Kidney epithelial cell (primary cell): ENCODE data around the gene TMEM87B. TPM values are rescaled to one million over a fixed set of nuclear protein-coding genes. Genes with fewer than 3 reads are reported as not detected.

ENCODE experiments used
- DNase-seq: peaks from one replicate; pipeline ENCODE4 v3.0.0-alpha.2; 2010; ENCODE audit warnings: low read depth
- H3K27me3 ChIP-seq: 2 replicates; pipeline ENCODE4 v1.6.0; 2011; ENCODE audit warnings: low read length; ENCODE audit not compliant: control insufficient read depth, insufficient read depth
- H3K36me3 ChIP-seq: 2 replicates; pipeline ENCODE4 v1.5.1; 2011; ENCODE audit warnings: low read length; ENCODE audit not compliant: control insufficient read depth, insufficient read depth
- H3K4me3 ChIP-seq: 2 replicates; pipeline ENCODE4 v1.5.1; 2011; ENCODE audit warnings: low read depth, mild to moderate bottlenecking, control low read depth, low read length
- total RNA-seq: library from RNA; depleted of rRNA; stranded (reverse); fragments of >200 nt; gene quantifications from 2 replicates; pipeline ENCODE4 v1.2.3, GENCODE V29; 2015
- TF ChIP-seq, protein P1 (sequence below): IDR thresholded peaks from 2 replicates; pipeline ENCODE4 v1.5.1; 2011; ENCODE audit warnings: mild to moderate bottlenecking, moderate library complexity, low read length, control low read depth, inconsistent platforms; ENCODE audit not compliant: insufficient read depth, poor library complexity, severe bottlenecking

TMEM87B gene
- total RNA-seq, 1 donor from 2014 or later, result 24.5 TPM

DNA sequence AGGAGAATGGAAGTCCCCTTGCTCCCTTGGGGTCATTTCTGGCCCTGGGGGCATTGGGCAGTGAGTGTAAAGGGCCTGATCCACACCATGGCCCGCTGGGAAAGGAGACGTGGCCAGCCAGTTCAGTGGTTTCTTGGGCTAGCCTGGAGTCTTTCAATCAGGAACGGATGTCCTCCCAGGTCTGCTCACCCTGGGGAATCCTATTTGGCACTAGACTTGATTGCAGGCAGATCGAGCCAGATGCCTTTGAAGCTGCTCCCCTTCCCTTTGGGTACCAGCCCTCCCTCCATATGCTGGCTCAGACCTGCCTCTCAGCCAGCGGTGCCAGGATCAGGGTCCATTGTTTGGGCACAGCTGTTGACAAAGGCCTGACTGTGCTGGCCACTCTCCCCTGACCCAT is 94.1 kb downstream of the TMEM87B start:
- no peak for DNase-seq
- H3K4me3 ChIP-seq, result no peak overlapping the region
- H3K27me3 ChIP-seq, result no peaks in the 10 kb centered on the region
- no peaks in the 10 kb centered on the region for H3K36me3 ChIP-seq
- TF ChIP-seq, protein P1, sequence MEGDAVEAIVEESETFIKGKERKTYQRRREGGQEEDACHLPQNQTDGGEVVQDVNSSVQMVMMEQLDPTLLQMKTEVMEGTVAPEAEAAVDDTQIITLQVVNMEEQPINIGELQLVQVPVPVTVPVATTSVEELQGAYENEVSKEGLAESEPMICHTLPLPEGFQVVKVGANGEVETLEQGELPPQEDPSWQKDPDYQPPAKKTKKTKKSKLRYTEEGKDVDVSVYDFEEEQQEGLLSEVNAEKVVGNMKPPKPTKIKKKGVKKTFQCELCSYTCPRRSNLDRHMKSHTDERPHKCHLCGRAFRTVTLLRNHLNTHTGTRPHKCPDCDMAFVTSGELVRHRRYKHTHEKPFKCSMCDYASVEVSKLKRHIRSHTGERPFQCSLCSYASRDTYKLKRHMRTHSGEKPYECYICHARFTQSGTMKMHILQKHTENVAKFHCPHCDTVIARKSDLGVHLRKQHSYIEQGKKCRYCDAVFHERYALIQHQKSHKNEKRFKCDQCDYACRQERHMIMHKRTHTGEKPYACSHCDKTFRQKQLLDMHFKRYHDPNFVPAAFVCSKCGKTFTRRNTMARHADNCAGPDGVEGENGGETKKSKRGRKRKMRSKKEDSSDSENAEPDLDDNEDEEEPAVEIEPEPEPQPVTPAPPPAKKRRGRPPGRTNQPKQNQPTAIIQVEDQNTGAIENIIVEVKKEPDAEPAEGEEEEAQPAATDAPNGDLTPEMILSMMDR, result no peak

DNA sequence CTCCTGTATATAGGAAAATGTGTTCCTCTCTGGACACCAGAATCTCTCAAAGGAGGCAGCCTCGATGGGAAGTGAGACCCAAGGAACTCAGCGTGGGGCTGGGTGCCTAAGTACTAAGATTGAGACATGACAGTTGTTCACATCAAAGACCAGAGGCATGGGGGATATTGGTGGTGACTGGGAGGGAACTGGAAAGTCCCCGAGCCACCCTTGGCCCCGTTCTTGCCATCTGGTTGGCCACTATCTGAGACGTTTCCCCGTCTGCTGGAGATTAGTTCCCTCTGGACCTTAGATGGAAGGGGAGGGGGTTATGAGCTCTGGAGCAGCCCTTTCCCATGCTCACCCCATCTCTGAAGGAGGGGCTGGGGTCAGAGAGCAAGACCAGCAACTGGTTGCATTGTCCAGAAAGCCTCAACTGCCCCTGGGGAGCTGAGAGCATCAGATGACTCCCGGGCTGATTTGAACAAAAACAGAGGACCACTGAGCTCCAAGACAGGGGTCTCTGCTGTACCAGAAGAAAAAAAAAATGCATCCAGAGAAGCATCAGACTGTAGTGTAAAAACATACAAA is 94.9 kb downstream of the TMEM87B start:
- H3K36me3 ChIP-seq, result no peaks in the 10 kb centered on the region
- H3K4me3 ChIP-seq, result no peak overlapping the region
- H3K27me3 ChIP-seq, result no peaks in the 10 kb centered on the region
- DNase-seq, result no peak
- TF ChIP-seq, protein P1, result no peak

DNA sequence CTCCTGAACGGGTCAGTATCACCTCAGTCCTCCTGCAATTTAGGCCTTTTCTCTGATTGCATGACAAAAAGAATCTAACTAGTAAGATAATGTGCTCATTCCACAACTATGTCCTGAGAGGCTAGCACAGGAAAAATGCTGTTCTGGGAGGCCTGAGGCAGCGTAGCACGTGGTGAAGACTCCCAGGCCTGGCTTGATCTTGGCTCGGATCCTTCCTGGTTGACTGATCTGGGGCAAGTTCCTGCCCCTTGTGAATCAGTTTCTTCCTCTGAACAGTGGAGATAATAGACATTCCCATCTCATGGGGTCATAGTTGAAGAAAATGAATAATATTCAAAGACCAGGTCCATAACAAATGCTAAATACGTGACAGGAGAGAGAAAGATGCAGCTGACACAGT is 95.4 kb downstream of the TMEM87B start:
- Histone ChIP-seq H3K27me3 (no peaks in the 10 kb centered on the region), H3K4me3 (no peak overlapping the region), H3K36me3 (no peaks in the 10 kb centered on the region)
- TF ChIP-seq, protein P1, result no peak
- peak; percentile 79 for DNase-seq

DNA sequence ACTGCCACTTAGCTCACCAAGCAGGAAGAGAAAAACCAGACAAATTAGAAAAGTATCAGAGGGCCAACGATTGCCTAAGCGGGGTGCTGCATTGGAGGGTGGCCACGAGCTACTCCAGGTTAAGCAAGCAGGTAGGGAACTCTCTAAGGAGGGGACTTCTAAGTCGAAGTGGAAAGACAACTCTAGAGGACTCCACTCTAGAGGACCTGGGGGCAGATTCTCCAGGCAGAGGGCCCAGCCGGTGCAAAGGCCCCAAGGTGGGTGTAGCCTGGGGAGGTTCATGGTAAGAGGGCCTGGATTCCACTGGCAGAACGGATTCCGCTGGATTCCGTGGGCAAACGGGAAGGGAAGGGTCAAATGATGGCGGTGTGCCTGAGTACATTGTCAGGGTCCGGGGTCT is 95.8 kb downstream of the TMEM87B start:
- DNase-seq, result no peak
- TF ChIP-seq, protein P1, result no peak
- no peaks in the 10 kb centered on the region for H3K27me3 ChIP-seq

DNA sequence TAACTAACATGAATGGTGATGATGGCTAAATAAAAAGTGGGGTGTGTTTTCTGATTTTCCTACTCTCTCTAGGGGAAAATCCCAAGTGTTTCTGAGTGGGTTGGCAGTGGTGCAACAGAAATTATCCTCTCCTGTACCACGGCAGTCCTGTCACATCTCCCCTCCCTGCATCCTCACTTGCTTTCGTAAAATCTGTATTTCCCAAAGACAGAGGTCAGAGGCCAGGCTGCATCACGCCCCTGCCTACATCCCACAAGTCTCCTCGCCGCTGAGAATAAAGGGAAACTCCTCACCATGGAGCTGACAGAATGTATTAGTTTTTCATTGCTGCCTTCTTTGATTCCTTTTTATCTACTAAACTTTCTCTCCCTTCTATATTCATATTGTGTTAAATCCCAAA is 96.2 kb downstream of the TMEM87B start:
- TF ChIP-seq, protein P1, result no peak
- no peak for DNase-seq
- no peaks in the 10 kb centered on the region for H3K27me3 ChIP-seq
- no peaks in the 10 kb centered on the region for H3K36me3 ChIP-seq
- H3K4me3 ChIP-seq, result no peak overlapping the region

More for the DNA sequence above, 95.8 kb downstream of the TMEM87B start:
- Histone ChIP-seq H3K36me3 (no peaks in the 10 kb centered on the region), H3K4me3 (no peak overlapping the region)

DNA sequence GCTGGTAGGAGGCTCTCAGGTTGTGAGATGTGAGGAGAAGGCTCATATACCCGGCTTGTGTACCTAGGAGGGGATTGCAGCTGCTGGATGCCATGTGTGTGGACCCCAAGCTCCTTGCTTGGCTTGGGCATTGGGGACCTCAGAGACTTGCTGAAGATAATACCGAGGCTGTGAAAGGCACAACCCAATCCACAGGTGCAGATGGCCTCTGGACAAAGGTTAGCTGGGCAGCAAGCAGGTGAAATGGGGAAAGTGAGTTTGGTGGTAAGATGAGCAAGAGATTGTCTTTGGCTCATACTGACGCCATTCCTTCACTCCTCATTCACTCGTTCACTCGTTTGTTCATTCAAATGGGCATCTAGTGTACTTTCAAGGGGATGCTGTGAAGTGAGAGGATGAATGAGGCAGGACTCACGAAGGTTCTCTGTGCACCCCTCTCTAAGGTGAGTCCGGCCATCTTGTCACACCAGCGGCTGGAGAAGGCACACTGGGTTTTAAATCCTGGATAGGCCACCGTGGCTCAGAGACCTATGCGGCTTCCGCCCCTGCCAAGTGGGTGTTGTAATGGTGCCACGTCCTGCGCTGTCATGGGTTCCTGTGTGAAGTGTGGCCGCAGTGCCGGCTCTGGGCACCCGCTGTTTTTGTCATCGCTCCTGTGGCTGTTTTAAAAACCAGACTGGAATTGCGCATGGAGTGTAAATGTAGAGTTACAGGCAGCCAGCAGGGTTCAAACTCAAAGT is 96.8 kb downstream of the TMEM87B start:
- H3K4me3 ChIP-seq, result no peak overlapping the region
- H3K27me3 ChIP-seq, result no peaks in the 10 kb centered on the region
- DNase-seq, result no peak
- TF ChIP-seq, protein P1, result no peak
- H3K36me3 ChIP-seq, result no peaks in the 10 kb centered on the region
